Measurements from ENCODE around the gene KCNK6.
A peak's percentile ranks its signal among the peaks of the same experiment; 100 is the strongest.
"Not testable (repeated sequence)": the region's sequence is repeated elsewhere in the genome, so short reads cannot be mapped to it uniquely, and the experiment has no call there.

KCNK6 gene

GRCh38 chr19:38321646-38322196 lies 2.1 kb downstream of the KCNK6 start:
- no peak overlapping the region for H3K4me3 ChIP-seq (ENCODE audit: low read depth, low read length)

- H3K4me3 ChIP-seq (ENCODE audit: low read depth, low read length): no peak overlapping the region
Observed at GRCh38 chr19:38323291-38323690, 3.6 kb downstream of the KCNK6 start.

- H3K4me3 ChIP-seq (ENCODE audit: low read depth, low read length): no peak overlapping the region
Observed at GRCh38 chr19:38324431-38324830, 4.8 kb downstream of the KCNK6 start.

- H3K4me3 ChIP-seq (ENCODE audit: low read depth, low read length): no peak overlapping the region
Observed at GRCh38 chr19:38326591-38326990, 6.9 kb downstream of the KCNK6 start.

GRCh38 chr19:38329651-38330050 lies 10.0 kb downstream of the KCNK6 start:
- no peak overlapping the region for H3K4me3 ChIP-seq (ENCODE audit: low read depth, low read length)

- no peak overlapping the region for H3K4me3 ChIP-seq (ENCODE audit: low read depth, low read length)
Observed at GRCh38 chr19:38331728-38332127, 12.1 kb downstream of the KCNK6 start.

GRCh38 chr19:38333245-38333644 lies 13.6 kb downstream of the KCNK6 start:
- H3K4me3 ChIP-seq (ENCODE audit: low read depth, low read length): no peak overlapping the region

GRCh38 chr19:38335949-38336637 lies 16.4 kb downstream of the KCNK6 start:
- peak overlapping the region; percentile 77 for H3K4me3 ChIP-seq (ENCODE audit: low read depth, low read length)

- peak overlapping the region; percentile 77 for H3K4me3 ChIP-seq (ENCODE audit: low read depth, low read length)
Observed at GRCh38 chr19:38336638-38337359, 17.2 kb downstream of the KCNK6 start.

GRCh38 chr19:38337360-38337653 lies 17.7 kb downstream of the KCNK6 start:
- peak overlapping the region; percentile 50 for H3K4me3 ChIP-seq (ENCODE audit: low read depth, low read length)

GRCh38 chr19:38339011-38339410 lies 19.4 kb downstream of the KCNK6 start:
- not testable (repeated sequence) for H3K4me3 ChIP-seq (ENCODE audit: low read depth, low read length)

GRCh38 chr19:38340927-38341326 lies 21.3 kb downstream of the KCNK6 start:
- H3K4me3 ChIP-seq (ENCODE audit: low read depth, low read length): no peak overlapping the region

- no peak overlapping the region for H3K4me3 ChIP-seq (ENCODE audit: low read depth, low read length)
Observed at GRCh38 chr19:38346837-38347236, 27.2 kb downstream of the KCNK6 start.

- H3K4me3 ChIP-seq (ENCODE audit: low read depth, low read length): no peak overlapping the region
Observed at GRCh38 chr19:38350883-38351282, 31.2 kb downstream of the KCNK6 start.

GRCh38 chr19:38351865-38352395 lies 32.3 kb downstream of the KCNK6 start:
- H3K4me3 ChIP-seq (ENCODE audit: low read depth, low read length): no peak overlapping the region

GRCh38 chr19:38352611-38353010 lies 33.0 kb downstream of the KCNK6 start:
- no peak overlapping the region for H3K4me3 ChIP-seq (ENCODE audit: low read depth, low read length)

GRCh38 chr19:38355728-38356725 lies 36.4 kb downstream of the KCNK6 start:
- no peak overlapping the region for H3K4me3 ChIP-seq (ENCODE audit: low read depth, low read length)

- H3K4me3 ChIP-seq (ENCODE audit: low read depth, low read length): no peak overlapping the region
Observed at GRCh38 chr19:38358071-38358470, 38.4 kb downstream of the KCNK6 start.

- H3K4me3 ChIP-seq (ENCODE audit: low read depth, low read length): no peak overlapping the region
Observed at GRCh38 chr19:38359242-38360021, 39.8 kb downstream of the KCNK6 start.

GRCh38 chr19:38360351-38360750 lies 40.7 kb downstream of the KCNK6 start:
- H3K4me3 ChIP-seq (ENCODE audit: low read depth, low read length): no peak overlapping the region

Measured in iPS-11a (cell line).